HepG2 (cell line): ENCODE measurements around the gene TUT1. TPM values are rescaled to one million over a fixed set of nuclear protein-coding genes. Genes with fewer than 3 reads are reported as not detected.

Experiments
- FUBP1 ChIP-seq: sonication (generic); formaldehyde crosslinking; IDR thresholded peaks from 2 replicates; pipeline ENCODE4 v1.5.1; 2020; ENCODE audit warnings: missing genetic modification reagents, mild to moderate bottlenecking, borderline replicate concordance
- HNF4A ChIP-seq: sonication (generic); formaldehyde crosslinking; IDR thresholded peaks from 2 replicates; pipeline ENCODE4 v1.4.0; 2020; ENCODE audit warnings: missing genetic modification reagents
- HOXA9 ChIP-seq: sonication (generic); formaldehyde crosslinking; IDR thresholded peaks from 2 replicates; pipeline ENCODE4 v1.8.1; 2022; ENCODE audit warnings: missing genetic modification reagents, mild to moderate bottlenecking, moderate library complexity, borderline replicate concordance
- KMT2A ChIP-seq: sonication (generic); formaldehyde crosslinking; IDR thresholded peaks from 2 replicates; pipeline ENCODE4 v1.4.0; 2020; ENCODE audit warnings: missing genetic modification reagents
- MAFG ChIP-seq: sonication (generic); formaldehyde crosslinking; IDR thresholded peaks from 2 replicates; pipeline ENCODE4 v1.5.1; 2020; ENCODE audit warnings: mild to moderate bottlenecking, missing genetic modification reagents
- MBD4 ChIP-seq: IDR thresholded peaks from 2 replicates; pipeline ENCODE4 v1.6.1; 2012; ENCODE audit warnings: low read length, inconsistent platforms, borderline replicate concordance
- MNT ChIP-seq: fragments of 450-650 bp; IDR thresholded peaks from 2 replicates; pipeline ENCODE4 v1.6.1; 2016
- RFXAP ChIP-seq: sonication (generic); formaldehyde crosslinking; IDR thresholded peaks from 2 replicates; pipeline ENCODE4 v1.4.0; 2020; ENCODE audit warnings: missing genetic modification reagents, borderline replicate concordance
- SALL1 ChIP-seq: sonication (generic); formaldehyde crosslinking; IDR thresholded peaks from 2 replicates; pipeline ENCODE4 v1.8.0; 2022; ENCODE audit warnings: mild to moderate bottlenecking, missing genetic modification reagents
- ZMAT5 ChIP-seq: sonication (generic); formaldehyde crosslinking; IDR thresholded peaks from 2 replicates; pipeline ENCODE4 v1.5.0; 2020; ENCODE audit warnings: mild to moderate bottlenecking, low read depth, missing genetic modification reagents, borderline replicate concordance
- ZNF333 ChIP-seq: sonication (generic); formaldehyde crosslinking; IDR thresholded peaks from 2 replicates; pipeline ENCODE4 v1.4.0; 2020; ENCODE audit warnings: mild to moderate bottlenecking, missing genetic modification reagents, borderline replicate concordance
- ZNF34 ChIP-seq: sonication (generic); formaldehyde crosslinking; IDR thresholded peaks from 2 replicates; pipeline ENCODE4 v1.4.0; 2020; ENCODE audit warnings: mild to moderate bottlenecking, missing genetic modification reagents, borderline replicate concordance
- ZNF570 ChIP-seq: sonication (generic); formaldehyde crosslinking; IDR thresholded peaks from 2 replicates; pipeline ENCODE4 v1.4.0; 2020; ENCODE audit warnings: mild to moderate bottlenecking, missing genetic modification reagents, borderline replicate concordance
- polyA plus RNA-seq, 8 experiments: library from polyadenylated mRNA; depleted of rRNA in 3 of 8; stranded (reverse) in 7 of 8; unstranded in 1 of 8; fragments of >200 nt; fragmentation: Illumina TruSeq in 4 of 8; extraction: Trizol in 4 of 8; gene quantifications; 2 replicates each; pipeline versions ENCODE4 v1.2.1 to v1.2.3, GENCODE V29; 2011 to 2016; ENCODE audit warnings: low read depth in 4 of 8, missing spikeins in 1 of 8, mixed read lengths in 1 of 8; ENCODE audit not compliant: insufficient read depth in 1 of 8
- total RNA-seq, 5 experiments: library from RNA; depleted of rRNA; stranded (reverse); fragments of >200 nt; fragmentation: Illumina TruSeq; extraction: Trizol; gene quantifications; 2 replicates each; pipeline ENCODE4 v1.2.3, GENCODE V29; 2016; ENCODE audit warnings: low read depth in 1 of 5
- TF ChIP-seq, protein P1 (sequence below): sonication (generic); formaldehyde crosslinking; IDR thresholded peaks from 2 replicates; pipeline ENCODE4 v1.5.1; 2020; ENCODE audit warnings: mild to moderate bottlenecking, missing genetic modification reagents, borderline replicate concordance
- TF ChIP-seq, protein P2 (sequence below): sonication (generic); formaldehyde crosslinking; IDR thresholded peaks from 2 replicates; pipeline ENCODE4 v1.8.0; 2022; ENCODE audit warnings: mild to moderate bottlenecking, missing genetic modification reagents, moderate library complexity
- TF ChIP-seq, protein P3 (sequence below): sonication (generic); formaldehyde crosslinking; IDR thresholded peaks from 2 replicates; pipeline ENCODE4 v1.5.0; 2020; ENCODE audit warnings: missing genetic modification reagents

TUT1 gene
- total and polyA plus RNA-seq, 2 of the 13 experiments (the other 11 are each of a cell fraction or from before 2014, with no cell fraction given): 9.7 to 14.3 TPM

GRCh38 chr11:62621567-62622470, 30.5 kb upstream of the TUT1 start, which contains the start of gene B3GAT3 (continued):
- peak; percentile 96 for TF ChIP-seq MNT
- peak; percentile 70; the same call in 1 of the 2 replicates for TF ChIP-seq HOXA9 (CRISPR knock-in tag)
- peak; percentile 22; the same call in 1 of the 2 replicates for TF ChIP-seq HNF4A (CRISPR knock-in tag)
- TF ChIP-seq SALL1: peak; percentile 83
- TF ChIP-seq, protein P1, sequence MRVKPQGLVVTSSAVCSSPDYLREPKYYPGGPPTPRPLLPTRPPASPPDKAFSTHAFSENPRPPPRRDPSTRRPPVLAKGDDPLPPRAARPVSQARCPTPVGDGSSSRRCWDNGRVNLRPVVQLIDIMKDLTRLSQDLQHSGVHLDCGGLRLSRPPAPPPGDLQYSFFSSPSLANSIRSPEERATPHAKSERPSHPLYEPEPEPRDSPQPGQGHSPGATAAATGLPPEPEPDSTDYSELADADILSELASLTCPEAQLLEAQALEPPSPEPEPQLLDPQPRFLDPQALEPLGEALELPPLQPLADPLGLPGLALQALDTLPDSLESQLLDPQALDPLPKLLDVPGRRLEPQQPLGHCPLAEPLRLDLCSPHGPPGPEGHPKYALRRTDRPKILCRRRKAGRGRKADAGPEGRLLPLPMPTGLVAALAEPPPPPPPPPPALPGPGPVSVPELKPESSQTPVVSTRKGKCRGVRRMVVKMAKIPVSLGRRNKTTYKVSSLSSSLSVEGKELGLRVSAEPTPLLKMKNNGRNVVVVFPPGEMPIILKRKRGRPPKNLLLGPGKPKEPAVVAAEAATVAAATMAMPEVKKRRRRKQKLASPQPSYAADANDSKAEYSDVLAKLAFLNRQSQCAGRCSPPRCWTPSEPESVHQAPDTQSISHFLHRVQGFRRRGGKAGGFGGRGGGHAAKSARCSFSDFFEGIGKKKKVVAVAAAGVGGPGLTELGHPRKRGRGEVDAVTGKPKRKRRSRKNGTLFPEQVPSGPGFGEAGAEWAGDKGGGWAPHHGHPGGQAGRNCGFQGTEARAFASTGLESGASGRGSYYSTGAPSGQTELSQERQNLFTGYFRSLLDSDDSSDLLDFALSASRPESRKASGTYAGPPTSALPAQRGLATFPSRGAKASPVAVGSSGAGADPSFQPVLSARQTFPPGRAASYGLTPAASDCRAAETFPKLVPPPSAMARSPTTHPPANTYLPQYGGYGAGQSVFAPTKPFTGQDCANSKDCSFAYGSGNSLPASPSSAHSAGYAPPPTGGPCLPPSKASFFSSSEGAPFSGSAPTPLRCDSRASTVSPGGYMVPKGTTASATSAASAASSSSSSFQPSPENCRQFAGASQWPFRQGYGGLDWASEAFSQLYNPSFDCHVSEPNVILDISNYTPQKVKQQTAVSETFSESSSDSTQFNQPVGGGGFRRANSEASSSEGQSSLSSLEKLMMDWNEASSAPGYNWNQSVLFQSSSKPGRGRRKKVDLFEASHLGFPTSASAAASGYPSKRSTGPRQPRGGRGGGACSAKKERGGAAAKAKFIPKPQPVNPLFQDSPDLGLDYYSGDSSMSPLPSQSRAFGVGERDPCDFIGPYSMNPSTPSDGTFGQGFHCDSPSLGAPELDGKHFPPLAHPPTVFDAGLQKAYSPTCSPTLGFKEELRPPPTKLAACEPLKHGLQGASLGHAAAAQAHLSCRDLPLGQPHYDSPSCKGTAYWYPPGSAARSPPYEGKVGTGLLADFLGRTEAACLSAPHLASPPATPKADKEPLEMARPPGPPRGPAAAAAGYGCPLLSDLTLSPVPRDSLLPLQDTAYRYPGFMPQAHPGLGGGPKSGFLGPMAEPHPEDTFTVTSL (CRISPR knock-in tag): 0 out of 2 replicates have a peak, but pooled peaks have one; percentile 14
- peak; percentile 57; the same call in 1 of the 2 replicates for TF ChIP-seq KMT2A (CRISPR knock-in tag)
- TF ChIP-seq ZMAT5: no peak
- TF ChIP-seq MBD4: no peak
- TF ChIP-seq ZNF333 (CRISPR knock-in tag): no peak
- TF ChIP-seq ZNF570 (CRISPR knock-in tag): no peak
- no peak for TF ChIP-seq ZNF34 (CRISPR knock-in tag)
- TF ChIP-seq, protein P2, sequence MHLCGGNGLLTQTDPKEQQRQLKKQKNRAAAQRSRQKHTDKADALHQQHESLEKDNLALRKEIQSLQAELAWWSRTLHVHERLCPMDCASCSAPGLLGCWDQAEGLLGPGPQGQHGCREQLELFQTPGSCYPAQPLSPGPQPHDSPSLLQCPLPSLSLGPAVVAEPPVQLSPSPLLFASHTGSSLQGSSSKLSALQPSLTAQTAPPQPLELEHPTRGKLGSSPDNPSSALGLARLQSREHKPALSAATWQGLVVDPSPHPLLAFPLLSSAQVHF (CRISPR knock-in tag): 0 out of 2 replicates have a peak, but pooled peaks have one; percentile 79
- TF ChIP-seq RFXAP (CRISPR knock-in tag): peak; percentile 79; the same call in 1 of the 2 replicates
- TF ChIP-seq MAFG (CRISPR knock-in tag): no peak
- TF ChIP-seq FUBP1 (CRISPR knock-in tag): 0 out of 2 replicates have a peak, but pooled peaks have one; percentile 67
- TF ChIP-seq, protein P3, sequence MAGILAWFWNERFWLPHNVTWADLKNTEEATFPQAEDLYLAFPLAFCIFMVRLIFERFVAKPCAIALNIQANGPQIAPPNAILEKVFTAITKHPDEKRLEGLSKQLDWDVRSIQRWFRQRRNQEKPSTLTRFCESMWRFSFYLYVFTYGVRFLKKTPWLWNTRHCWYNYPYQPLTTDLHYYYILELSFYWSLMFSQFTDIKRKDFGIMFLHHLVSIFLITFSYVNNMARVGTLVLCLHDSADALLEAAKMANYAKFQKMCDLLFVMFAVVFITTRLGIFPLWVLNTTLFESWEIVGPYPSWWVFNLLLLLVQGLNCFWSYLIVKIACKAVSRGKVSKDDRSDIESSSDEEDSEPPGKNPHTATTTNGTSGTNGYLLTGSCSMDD (CRISPR knock-in tag): no peak
